ENCODE data around the gene CCDC124. TPM values are rescaled to one million over a fixed set of nuclear protein-coding genes. Genes with fewer than 3 reads are reported as not detected.
A peak's percentile ranks its signal among the peaks of the same experiment; 100 is the strongest.

CCDC124 gene
- total RNA-seq, 3 donors from 2014 or later = 43.8 to 53.4 (median 47.9) TPM

GRCh38 chr19:17951157-17951989, 18.6 kb downstream of the CCDC124 start:
- Histone ChIP-seq H3K27me3 (peaks cover 15 to 73% of the 10 kb centered on the region in 2 donors), H3K27ac (no peak overlapping the region), H3K4me1 (peaks cover 3 to 29% of the 10 kb centered on the region in 2 donors), H3K9me3 (no peaks in the 10 kb centered on the region), H3K4me3 (peak overlapping the region in 1 of 3 donors; percentile 53), H3K36me3 (no peaks in the 10 kb centered on the region)
- intact Hi-C loops (cut with DNase I; ENCODE audit: low total_unique reads) = loop anchor here (5.0 kb wide), 1 partner anchor 46 kb away; no protein-coding TSS in a partner anchor
- DNase-seq (ENCODE audit: low spot score in 2 of 2) = no peak
- TF ChIP-seq CTCF (IDR thresholded peaks at IDR 0.05) (no peak), POLR2AphosphoS5 (IDR thresholded peaks at IDR 0.05) (no peak), POLR2A (IDR thresholded peaks at IDR 0.05) (no peak)

DNA sequence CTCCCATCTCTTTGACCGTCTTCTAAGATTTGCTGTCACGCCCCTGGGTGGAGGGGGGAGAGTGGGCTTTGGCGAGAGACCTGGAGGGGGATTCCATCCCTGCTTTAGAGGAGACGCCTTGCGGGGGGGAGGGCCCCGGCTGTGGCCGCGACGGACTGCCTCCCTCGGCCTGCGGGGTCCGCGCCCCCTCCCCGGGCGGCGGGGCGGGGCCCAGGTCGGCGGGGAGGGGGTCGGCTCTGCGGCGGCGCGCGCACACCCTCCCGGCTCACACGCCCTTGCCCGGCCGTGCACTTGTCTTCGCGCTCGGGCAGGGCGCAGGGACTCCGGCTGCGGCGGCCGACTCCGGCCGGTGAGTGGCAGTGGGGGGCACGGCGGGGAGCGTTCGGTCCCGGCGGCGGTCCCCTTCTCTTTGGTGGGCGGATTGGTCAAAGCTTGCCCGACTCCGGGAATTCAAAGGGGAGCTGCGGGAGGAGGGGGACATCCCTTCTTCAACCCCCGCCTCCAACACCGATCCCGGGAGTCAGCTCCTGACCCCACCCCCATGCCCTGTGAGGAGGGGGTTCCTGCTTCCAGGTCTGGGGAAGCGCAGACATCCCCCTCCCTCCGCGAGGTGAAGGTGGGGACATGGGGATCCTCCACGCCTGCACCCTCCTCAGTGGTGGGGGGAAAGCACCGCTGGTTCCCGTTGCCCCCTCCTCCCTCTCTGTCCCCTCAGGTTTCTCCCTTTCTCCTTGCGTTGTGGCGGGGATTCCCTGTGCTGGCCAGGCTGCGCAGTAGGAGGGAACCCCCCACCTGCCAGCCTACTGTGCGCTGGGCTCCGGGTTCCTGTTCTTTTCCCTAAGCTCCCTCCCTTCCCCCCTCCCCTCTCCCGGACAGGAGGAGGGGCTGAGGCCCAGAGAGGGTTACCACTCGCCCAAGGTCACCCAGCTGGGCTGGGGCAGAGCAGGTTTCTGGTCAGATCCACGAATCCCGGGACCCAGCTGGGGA, 19.5 kb downstream of the CCDC124 start:
- Histone ChIP-seq H3K9me3 (no peaks in the 10 kb centered on the region), H3K4me1 (peaks cover 3 to 29% of the 10 kb centered on the region in 2 donors), H3K4me3 (peak overlapping the region in 1 of 3 donors; percentile 53), H3K27me3 (peaks cover 15 to 75% of the 10 kb centered on the region in 2 donors), H3K36me3 (no peaks in the 10 kb centered on the region), H3K27ac (no peak overlapping the region)
- intact Hi-C loops (cut with DNase I; ENCODE audit: low total_unique reads) = loop anchor here (5.0 kb wide), 1 partner anchor 45 kb away; no protein-coding TSS in a partner anchor
- TF ChIP-seq POLR2A (IDR thresholded peaks at IDR 0.05) (no peak), POLR2AphosphoS5 (IDR thresholded peaks at IDR 0.05) (no peak), CTCF (IDR thresholded peaks at IDR 0.05) (no peak)
- DNase-seq (ENCODE audit: low spot score in 2 of 2) = no peak

- Histone ChIP-seq H3K27ac (no peak overlapping the region), H3K4me1 (peaks cover 3 to 29% of the 10 kb centered on the region in 2 donors), H3K27me3 (peaks cover 15 to 82% of the 10 kb centered on the region in 2 donors), H3K4me3 (no peak overlapping the region), H3K36me3 (no peaks in the 10 kb centered on the region), H3K9me3 (no peaks in the 10 kb centered on the region)
- TF ChIP-seq POLR2AphosphoS5 (IDR thresholded peaks at IDR 0.05) (no peak), CTCF (IDR thresholded peaks at IDR 0.05) (no peak), POLR2A (IDR thresholded peaks at IDR 0.05) (no peak)
- intact Hi-C loops (cut with DNase I; ENCODE audit: low total_unique reads) = loop anchor here (5.0 kb wide), 1 partner anchor 44 kb away; no protein-coding TSS in a partner anchor
- DNase-seq (ENCODE audit: low spot score in 2 of 2) = no peak
Measured at GRCh38 chr19:17953316-17953801, 20.5 kb downstream of the CCDC124 start.

DNA sequence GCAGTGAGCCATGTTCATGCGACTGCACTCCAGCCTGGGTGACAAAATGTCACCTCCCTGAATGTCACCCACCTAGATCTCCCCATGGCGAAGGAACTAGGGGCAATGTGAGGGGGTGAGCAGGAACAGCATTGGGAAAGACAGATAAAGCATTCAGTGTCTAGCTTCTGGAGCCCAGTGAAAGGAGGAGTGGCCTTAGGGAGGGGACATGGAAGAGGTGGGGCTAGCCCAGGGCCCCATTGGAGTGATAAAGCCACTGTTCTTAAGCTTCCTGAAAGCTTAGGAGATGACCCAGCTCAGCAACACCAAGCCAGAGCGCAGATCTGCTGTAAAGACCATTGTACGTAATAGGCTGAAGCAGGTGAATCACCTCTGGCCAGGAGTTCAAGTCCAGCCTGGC, 21.1 kb downstream of the CCDC124 start:
- Histone ChIP-seq H3K36me3 (no peaks in the 10 kb centered on the region), H3K4me3 (no peak overlapping the region), H3K4me1 (peaks cover 3 to 29% of the 10 kb centered on the region in 2 donors), H3K27me3 (peaks cover 15 to 80% of the 10 kb centered on the region in 2 donors), H3K27ac (no peak overlapping the region), H3K9me3 (no peaks in the 10 kb centered on the region)
- DNase-seq (ENCODE audit: low spot score in 2 of 2) = no peak
- TF ChIP-seq CTCF (IDR thresholded peaks at IDR 0.05) (no peak), POLR2AphosphoS5 (IDR thresholded peaks at IDR 0.05) (no peak), POLR2A (IDR thresholded peaks at IDR 0.05) (no peak)
- intact Hi-C loops (cut with DNase I; ENCODE audit: low total_unique reads) = loop anchor here (5.0 kb wide), 1 partner anchor 43 kb away; no protein-coding TSS in a partner anchor

Measured in breast epithelium (tissue), 4 donors.